C4-2B (cell line): ENCODE data around the gene ZNF281.

ENCODE experiments used
- CTCF ChIP-seq: fragments of 450-650 bp; conservative IDR thresholded peaks from 2 replicates; pipeline ENCODE4 v1.5.1; 2017; ENCODE audit warnings: mild to moderate bottlenecking
- ZFX ChIP-seq: fragments of 450-650 bp; IDR thresholded peaks from 2 replicates; pipeline ENCODE4 v1.6.1; 2017

GRCh38 chr1:200436436-200436835, 26.6 kb upstream of the ZNF281 start:
- TF ChIP-seq CTCF (no peak), ZFX (no peak)
